ENCODE measurements around the gene G0S2.

The G0S2 gene

GRCh38 chr1:209714338-209714737, 39.1 kb downstream of the G0S2 start:
- no peak for DNase-seq (ENCODE audit: low read depth in 2 of 2, low spot score in 1 of 2)

DNA sequence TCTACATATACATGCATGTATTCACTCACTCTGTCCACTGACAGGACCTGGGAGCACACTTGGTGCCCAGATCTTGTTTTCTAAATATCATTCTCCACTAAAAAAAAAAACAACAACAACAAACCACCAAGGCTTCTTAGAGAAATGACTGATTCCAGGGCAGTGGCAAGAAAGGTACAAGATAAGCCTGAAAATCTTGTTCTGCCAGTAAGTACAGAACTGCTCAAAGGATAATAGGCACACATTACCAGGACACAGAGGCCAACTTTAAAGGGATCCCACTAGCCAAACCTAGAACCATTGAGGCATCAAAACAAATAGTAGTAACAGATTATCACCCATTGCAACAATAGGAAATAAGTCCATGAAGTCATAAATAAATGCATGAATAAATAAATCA, 40.1 kb downstream of the G0S2 start:
- no peak for DNase-seq (ENCODE audit: low read depth in 2 of 2, low spot score in 1 of 2)

DNA sequence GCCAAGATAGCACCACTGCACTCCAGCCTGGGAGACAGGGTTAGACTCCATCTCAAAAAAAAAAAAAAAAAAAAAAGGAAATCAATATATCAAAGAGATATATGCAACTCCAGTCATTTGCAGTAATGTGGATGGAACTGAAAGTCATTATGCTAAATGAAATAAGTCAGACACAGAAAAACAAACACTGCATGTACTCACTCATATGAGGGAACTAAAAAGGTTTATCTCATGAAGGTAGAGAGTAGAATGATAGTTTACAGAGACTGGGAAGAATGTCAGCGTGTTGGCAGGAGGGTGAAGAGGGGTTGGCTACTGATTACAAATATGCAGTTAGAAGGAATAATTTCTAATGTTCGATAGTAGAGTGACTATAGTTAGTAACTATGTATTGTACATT, 42.6 kb downstream of the G0S2 start:
- no peak for DNase-seq (ENCODE audit: low read depth in 2 of 2, low spot score in 1 of 2)

DNA sequence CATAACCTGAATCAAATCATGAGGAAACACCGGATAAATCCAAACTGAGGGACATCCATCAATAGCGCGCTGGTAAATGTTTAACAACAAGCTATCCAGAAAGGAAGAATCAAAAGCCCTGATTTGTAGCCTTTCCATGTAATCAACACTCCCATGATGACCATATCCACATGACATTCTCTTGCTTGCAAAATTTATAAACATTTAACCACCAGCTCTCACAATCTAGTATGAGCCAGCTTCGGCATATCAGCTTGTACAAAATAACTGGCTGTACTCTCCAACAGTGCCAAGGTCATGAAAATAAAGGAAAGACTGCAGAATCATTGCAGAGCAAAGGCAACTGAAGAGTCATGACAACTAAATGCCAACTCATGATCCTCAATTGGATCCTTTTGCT, 45.1 kb downstream of the G0S2 start:
- DNase-seq (ENCODE audit: low read depth in 2 of 2, low spot score in 1 of 2): no peak

DNA sequence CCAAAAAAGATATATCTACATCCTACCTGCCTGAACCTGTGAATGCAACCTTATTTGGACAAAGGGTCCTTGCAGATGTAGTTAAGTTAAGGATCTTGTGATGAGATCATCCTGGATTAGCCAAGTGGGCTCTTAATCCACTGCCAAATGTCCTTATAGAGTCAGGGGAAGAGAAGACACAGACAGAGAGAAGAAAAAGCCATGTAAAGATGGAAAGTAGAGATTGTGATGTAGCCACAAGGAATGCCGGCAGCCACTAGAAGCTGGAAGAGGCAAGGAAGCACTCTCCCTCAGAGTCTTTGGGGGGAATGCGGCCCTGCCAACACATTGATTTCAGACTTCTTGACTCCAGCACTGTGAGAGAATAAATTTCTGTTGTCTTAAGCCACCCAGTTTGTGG, 45.6 kb downstream of the G0S2 start:
- no peak for DNase-seq (ENCODE audit: low read depth in 2 of 2, low spot score in 1 of 2)

DNA sequence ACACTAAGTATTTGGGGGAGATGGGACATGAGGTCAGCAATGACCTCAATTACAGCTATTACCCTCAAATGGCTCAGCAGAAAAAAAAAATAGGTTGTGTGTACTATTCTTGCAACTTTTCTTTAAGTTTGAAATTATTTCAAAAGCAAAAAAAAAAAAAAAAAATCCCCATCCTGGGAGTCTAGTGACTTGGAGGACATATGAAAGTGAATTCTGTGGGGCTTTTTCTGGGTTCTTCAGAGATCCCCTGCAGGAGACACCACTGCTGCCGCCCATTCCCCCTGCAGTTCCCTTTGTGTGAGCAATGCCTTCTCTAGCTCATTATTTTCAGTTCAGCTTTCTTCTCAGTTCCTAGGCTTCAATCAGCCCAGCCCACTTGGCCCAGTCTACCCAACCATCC, 46.1 kb downstream of the G0S2 start:
- no peak for DNase-seq (ENCODE audit: low read depth in 2 of 2, low spot score in 1 of 2)

DNA sequence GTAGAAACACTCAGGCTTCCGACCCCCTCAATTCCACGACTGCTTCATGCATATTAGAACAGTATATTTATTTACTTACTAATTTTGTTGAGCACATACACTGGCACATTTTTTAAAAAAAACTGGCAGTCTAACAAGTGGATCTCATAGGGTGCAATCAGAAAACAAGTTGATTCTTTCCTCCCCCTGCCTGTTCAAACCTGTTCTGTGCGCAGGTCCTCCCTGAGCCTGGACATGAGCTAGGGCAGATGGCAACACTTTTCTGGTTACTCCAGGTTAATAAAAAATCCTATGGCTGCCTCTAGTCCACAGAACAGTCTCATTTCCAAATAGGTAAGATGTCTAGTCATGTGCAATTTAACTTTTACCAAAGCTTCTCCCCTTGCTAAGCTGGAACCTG, 48.1 kb downstream of the G0S2 start:
- DNase-seq (ENCODE audit: low read depth in 2 of 2, low spot score in 1 of 2): no peak

- DNase-seq (ENCODE audit: low read depth in 2 of 2, low spot score in 1 of 2): no peak
Observed at GRCh38 chr1:209723756-209724693, 48.8 kb downstream of the G0S2 start.

Data from stimulated activated CD8-positive, alpha-beta memory T cell treated with anti-CD3 and anti-CD28 coated beads, Interleukin-4, amount 100 ng/mL, for 1 hour (primary cell).